Measurements from ENCODE around the gene PBX2. TPM values are rescaled to one million over a fixed set of nuclear protein-coding genes. Genes with fewer than 3 reads are reported as not detected.

Gene PBX2
- total and polyA plus RNA-seq, 8 donors = 20.4 to 56.3 (median 29.8) TPM

- ATAC-seq (no peak), FAIRE-seq (no peak), DNase-seq (no peak)
- Histone ChIP-seq H3K27me3 (no peaks in the 10 kb centered on the region), H3K9me3 (no peaks in the 10 kb centered on the region), H3K36me3 (no peaks in the 10 kb centered on the region), H3K4me3 (no peak within 1 kb of the TSS), H3K27ac (no peak within 1 kb of the TSS), H3K4me1 (no peaks in the 10 kb centered on the region)
- WGBS, 2 donors = 41 to 54% methylated on average over 20 of the region's 20 CpGs
- no peak for TF ChIP-seq CTCF (IDR thresholded peaks at IDR 0.05)
- intact Hi-C loops (cut with DNase I) = no loop called here
Observed at GRCh38 chr6:32223258-32224235, 33.5 kb upstream of the PBX2 start, which contains the start of gene NOTCH4. Gene NOTCH4, minus strand, starts transcription at chr6:32224067. Its CDS starts 139 bp downstream, at chr6:32223928.

GRCh38 chr6:32222333-32223230, 32.6 kb upstream of the PBX2 start:
- TF ChIP-seq CTCF (IDR thresholded peaks at IDR 0.05) = no peak
- no peak for ATAC-seq
- Histone ChIP-seq H3K4me1 (no peaks in the 10 kb centered on the region), H3K4me3 (no peak overlapping the region), H3K9me3 (no peaks in the 10 kb centered on the region), H3K36me3 (no peaks in the 10 kb centered on the region), H3K27ac (no peak overlapping the region), H3K27me3 (no peaks in the 10 kb centered on the region)
- peak in 1 of 6 donors; percentile 54 for DNase-seq
- FAIRE-seq = no peak
- intact Hi-C loops (cut with DNase I) = no loop called here
- 83 to 88% methylated on average over 7 to 8 of the region's 8 CpGs for WGBS, 2 donors

DNA sequence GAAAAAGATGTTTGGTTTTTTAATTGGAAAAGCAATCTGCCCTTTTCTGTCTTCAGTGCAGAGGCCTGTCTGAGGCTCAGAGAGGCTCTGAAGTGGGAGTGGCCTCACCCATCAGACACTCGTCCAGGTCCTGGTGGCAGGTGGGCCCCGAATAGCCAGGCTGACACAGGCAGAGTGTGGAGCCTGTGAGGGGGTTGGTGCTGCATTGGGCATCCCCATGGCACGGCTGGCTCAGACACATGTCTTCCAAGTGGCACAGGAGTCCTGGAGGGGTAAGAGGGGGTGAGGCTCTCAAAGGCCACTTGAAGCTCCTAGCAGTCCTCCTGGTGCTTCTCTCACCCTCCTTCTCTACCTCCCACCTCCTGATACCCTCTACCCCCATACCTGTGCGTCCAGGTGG, 30.0 kb upstream of the PBX2 start:
- intact Hi-C loops (cut with DNase I) = no loop called here
- Histone ChIP-seq H3K4me1 (no peaks in the 10 kb centered on the region), H3K9me3 (no peaks in the 10 kb centered on the region), H3K4me3 (no peak overlapping the region), H3K27me3 (no peaks in the 10 kb centered on the region), H3K36me3 (no peaks in the 10 kb centered on the region), H3K27ac (no peak overlapping the region)
- FAIRE-seq = no peak
- no peak for DNase-seq
- no peak for TF ChIP-seq CTCF (IDR thresholded peaks at IDR 0.05)
- no peak for ATAC-seq
- WGBS, 2 donors = 48% methylated on average over 4 of the region's 4 CpGs

DNA sequence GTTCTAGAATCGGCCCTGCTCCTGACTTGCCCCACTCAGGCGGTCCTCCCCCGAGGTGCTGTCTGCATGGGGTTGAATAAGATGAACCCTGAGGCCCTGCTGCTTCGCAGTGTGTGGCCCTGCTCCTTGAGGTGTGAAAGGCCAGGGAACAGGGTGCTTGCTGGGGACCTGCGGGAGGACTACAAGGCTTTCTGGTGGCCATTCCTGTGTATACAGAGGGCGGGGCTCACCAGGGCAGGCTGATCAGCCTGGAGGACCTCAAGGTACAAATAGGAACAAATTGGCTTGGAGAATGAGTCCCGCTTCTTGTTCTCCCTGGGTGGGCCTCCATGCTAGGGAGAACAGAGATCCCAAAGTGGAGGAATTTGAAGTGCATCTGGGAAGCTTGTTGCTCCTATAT, 28.2 kb upstream of the PBX2 start:
- FAIRE-seq (no peak), ATAC-seq (no peak), DNase-seq (no peak)
- H3K36me3 ChIP-seq = no peaks in the 10 kb centered on the region
- no peaks in the 10 kb centered on the region for H3K4me1 ChIP-seq
- no peak for TF ChIP-seq CTCF (IDR thresholded peaks at IDR 0.05)
- no peaks in the 10 kb centered on the region for H3K27me3 ChIP-seq
- intact Hi-C loops (cut with DNase I) = no loop called here
- 65 to 79% methylated on average over 7 of the region's 7 CpGs for WGBS, 2 donors
- no peak overlapping the region for H3K4me3 ChIP-seq
- H3K27ac ChIP-seq = no peak overlapping the region
- no peaks in the 10 kb centered on the region for H3K9me3 ChIP-seq
